AG09319 (cell line): Measurements from ENCODE around the gene POMT2.

Experiments
- DNase-seq: peaks from one replicate; pipeline ENCODE4 v3.0.0-alpha.2; 2010; ENCODE audit warnings: low read depth; ENCODE audit errors: extremely low read depth
- CTCF ChIP-seq: IDR thresholded peaks from 2 replicates; pipeline ENCODE4 v1.5.1; 2011; ENCODE audit warnings: low read depth, mild to moderate bottlenecking, inconsistent platforms, low read length, moderate library complexity

The POMT2 gene

DNA sequence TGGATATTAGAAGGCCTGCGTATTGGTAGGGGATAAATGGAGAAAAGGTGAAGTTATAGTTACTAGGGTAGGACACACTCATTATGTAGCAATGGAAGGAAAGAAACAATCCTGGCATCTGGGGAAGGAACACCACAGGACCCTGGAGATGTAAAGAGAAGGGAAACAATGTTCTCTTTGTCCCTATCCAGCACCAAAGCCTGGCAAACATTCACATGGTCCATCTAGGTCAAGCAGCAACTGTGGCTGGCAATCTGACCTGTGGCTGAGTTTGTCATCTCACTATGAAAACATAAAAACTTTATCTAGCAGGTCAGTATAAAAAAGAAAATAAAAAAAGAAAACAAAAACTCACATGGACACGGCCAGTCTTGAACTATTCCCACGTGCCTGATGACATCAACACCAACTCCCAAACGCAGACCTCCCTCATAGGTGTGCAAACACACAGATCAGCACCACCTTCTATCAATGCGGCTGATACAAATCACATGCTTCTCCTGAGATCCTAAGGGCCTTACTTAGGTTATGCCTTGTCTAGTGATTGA lies 2.6 kb downstream of the POMT2 start:
- no peak for DNase-seq
- no peak for TF ChIP-seq CTCF

GRCh38 chr14:77316872-77317301 lies 3.8 kb downstream of the POMT2 start:
- no peak for TF ChIP-seq CTCF
- no peak for DNase-seq

- no peak for DNase-seq
- no peak for TF ChIP-seq CTCF
Measured at GRCh38 chr14:77316195-77316505, 4.5 kb downstream of the POMT2 start.

DNA sequence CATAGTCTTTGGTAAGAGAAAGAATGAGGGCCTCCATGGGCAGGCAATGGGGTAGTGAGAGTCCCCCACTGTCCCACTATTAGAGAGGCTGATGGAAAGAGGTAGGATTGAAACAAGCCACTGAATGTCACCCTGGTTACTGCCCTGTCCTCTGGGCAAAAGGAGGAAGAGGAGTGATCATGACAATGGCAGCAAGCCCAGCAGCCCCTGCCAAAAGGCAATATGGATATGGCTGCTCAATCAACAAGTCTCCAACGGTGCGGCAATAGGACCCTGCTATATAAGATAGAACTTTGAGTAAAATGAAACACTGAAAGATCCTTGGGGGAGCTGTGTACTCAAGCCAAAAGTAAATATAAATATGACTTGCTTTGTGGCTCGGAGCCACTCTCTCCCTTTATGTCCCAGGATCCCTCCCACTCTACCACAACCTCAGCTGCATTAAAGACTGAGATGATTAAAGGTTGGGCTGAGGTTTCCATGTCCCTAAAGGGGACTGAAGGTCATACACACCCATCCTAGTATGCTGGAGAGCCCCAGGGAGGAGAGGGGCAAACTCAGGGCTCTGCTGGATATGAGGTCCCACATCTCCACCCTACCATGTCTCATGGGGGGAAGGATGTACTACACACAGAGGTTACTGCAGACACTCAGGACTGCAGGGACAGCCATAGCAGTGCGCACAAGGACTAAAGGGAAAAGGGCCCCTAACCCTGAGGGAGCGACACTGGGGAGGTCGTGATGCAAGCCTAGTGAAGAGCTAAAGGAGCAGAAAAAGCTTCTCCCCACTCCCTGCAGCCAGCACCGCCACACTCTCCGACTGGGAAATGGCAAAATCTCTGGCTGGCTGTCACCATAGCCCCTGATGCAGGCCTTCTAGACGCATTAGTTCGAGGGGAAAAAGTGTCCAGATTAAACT lies 5.9 kb downstream of the POMT2 start:
- TF ChIP-seq CTCF = no peak
- DNase-seq = no peak

DNA sequence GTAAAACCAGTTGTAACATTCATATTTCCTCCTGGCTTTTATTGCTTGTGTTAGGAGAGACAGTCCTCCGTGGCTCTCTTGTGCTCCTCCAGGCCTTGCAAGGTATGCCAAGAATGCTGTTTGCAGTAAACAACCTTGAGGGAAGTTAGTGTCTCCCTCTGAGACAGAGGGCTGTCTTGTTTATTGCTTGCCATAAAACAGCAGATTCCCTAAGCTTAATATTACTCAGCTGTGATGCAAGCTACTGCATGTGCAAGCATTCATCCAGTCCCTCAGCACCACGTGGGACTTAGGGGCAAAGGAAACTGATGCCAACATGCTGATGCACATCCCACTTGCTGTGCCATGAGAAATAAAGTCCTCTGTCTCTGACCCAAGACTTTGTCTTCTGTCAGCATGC lies 6.6 kb downstream of the POMT2 start:
- DNase-seq = peak; percentile 40
- TF ChIP-seq CTCF = no peak

GRCh38 chr14:77313371-77313770 lies 7.3 kb downstream of the POMT2 start:
- TF ChIP-seq CTCF = no peak
- DNase-seq = no peak

- DNase-seq = no peak
- TF ChIP-seq CTCF = no peak
Measured at GRCh38 chr14:77311217-77311616, 9.5 kb downstream of the POMT2 start.
